ENCODE results near the gene KRTAP5-1. TPM values are rescaled to one million over a fixed set of nuclear protein-coding genes. Genes with fewer than 3 reads are reported as not detected.

KRTAP5-1 gene
- polyA plus RNA-seq, 3 donors, result not detected

DNA sequence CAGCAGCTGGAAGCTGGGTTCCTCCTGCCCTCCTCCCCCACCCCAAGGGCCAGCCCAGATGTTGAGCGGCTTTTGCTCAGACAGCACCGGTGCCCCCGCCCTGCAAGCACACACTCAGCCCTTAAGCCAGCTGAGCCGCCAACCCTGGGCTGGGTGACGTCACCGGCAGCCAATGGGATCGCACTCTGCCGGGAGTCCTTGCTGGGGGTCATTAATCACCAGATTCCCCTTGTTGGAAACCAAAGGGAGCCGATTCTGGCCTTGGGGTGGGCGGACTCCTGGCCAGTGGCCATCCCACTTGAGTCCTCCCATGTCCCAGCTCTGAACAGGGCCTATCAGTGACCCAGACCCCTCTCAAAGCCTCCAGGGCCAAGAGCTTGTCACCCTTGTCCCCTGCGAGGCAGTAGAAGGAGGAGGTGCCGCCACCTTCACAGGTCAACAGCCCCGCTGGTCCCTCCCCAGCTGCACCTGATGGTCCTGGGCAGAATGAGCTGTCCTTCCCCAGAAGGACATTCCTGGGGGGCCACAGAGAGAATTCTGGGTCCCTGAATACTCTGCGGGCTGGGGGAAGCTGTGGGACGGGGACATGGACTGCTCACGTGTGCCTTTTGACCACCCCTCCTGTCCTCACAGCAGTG is 20.4 kb downstream of the KRTAP5-1 start:
- H3K4me3 ChIP-seq (replicated peaks in 1 of 3; ENCODE audit: low read depth in 2 of 3, low read length in 3 of 3), result no peak overlapping the region
- H3K9ac ChIP-seq (ENCODE audit: insufficient read depth, low read length, poor library complexity, severe bottlenecking), result no peak overlapping the region
- H3K4me1 ChIP-seq (ENCODE audit: control insufficient read depth in 1 of 2, insufficient read depth in 2 of 2, low read length in 2 of 2), result no peaks in the 10 kb centered on the region
- TF ChIP-seq, protein P1, sequence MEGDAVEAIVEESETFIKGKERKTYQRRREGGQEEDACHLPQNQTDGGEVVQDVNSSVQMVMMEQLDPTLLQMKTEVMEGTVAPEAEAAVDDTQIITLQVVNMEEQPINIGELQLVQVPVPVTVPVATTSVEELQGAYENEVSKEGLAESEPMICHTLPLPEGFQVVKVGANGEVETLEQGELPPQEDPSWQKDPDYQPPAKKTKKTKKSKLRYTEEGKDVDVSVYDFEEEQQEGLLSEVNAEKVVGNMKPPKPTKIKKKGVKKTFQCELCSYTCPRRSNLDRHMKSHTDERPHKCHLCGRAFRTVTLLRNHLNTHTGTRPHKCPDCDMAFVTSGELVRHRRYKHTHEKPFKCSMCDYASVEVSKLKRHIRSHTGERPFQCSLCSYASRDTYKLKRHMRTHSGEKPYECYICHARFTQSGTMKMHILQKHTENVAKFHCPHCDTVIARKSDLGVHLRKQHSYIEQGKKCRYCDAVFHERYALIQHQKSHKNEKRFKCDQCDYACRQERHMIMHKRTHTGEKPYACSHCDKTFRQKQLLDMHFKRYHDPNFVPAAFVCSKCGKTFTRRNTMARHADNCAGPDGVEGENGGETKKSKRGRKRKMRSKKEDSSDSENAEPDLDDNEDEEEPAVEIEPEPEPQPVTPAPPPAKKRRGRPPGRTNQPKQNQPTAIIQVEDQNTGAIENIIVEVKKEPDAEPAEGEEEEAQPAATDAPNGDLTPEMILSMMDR (IDR thresholded peaks at IDR 0.05), result no peak
- no peak overlapping the region for H3K27ac ChIP-seq (ENCODE audit: low read depth in 1 of 2, low read length in 2 of 2)
- no peaks in the 10 kb centered on the region for H3K4me1 Mint-ChIP-seq
- no peak overlapping the region for H3K4me2 ChIP-seq (replicated peaks; ENCODE audit: extremely low read depth, low read length, poor library complexity, severe bottlenecking)
- no peak overlapping the region for H3K27ac Mint-ChIP-seq
- no peaks in the 10 kb centered on the region for H3K9me3 ChIP-seq (replicated peaks in 1 of 2; ENCODE audit: control insufficient read depth in 1 of 2, insufficient read depth in 1 of 2, low read length in 2 of 2)
- WGBS (ENCODE audit: insufficient coverage), result 40% methylated on average over 14 of the region's 16 CpGs
- intact Hi-C loops (cut with micrococcal nuclease), result no loop called here
- H4K20me1 ChIP-seq (ENCODE audit: insufficient read depth, low read length), result no peaks in the 10 kb centered on the region
- peak in 1 of 3 donors; percentile 46 for DNase-seq
- no peak overlapping the region for H3K4me3 Mint-ChIP-seq
- peaks cover 17 to 49% (median 25%) of the 10 kb centered on the region in 3 donors for H3K27me3 Mint-ChIP-seq (ENCODE audit: low read depth in 3 of 3)
- H3K36me3 Mint-ChIP-seq, result no peaks in the 10 kb centered on the region
- no peak overlapping the region for H2AFZ ChIP-seq (ENCODE audit: insufficient read depth, low read depth, low read length, poor library complexity, severe bottlenecking)
- peaks cover 0 to 17% of the 10 kb centered on the region in 2 donors for H3K27me3 ChIP-seq (ENCODE audit: control insufficient read depth in 2 of 2, insufficient read depth in 2 of 2, low read length in 2 of 2)
- no peaks in the 10 kb centered on the region for H3K79me2 ChIP-seq (ENCODE audit: insufficient read depth, low read length)
- peaks cover 0 to 4% (median 0%) of the 10 kb centered on the region in 7 donors for H3K9me3 Mint-ChIP-seq
- no peaks in the 10 kb centered on the region for H3K36me3 ChIP-seq (replicated peaks in 1 of 2; ENCODE audit: control insufficient read depth in 1 of 2, insufficient read depth in 2 of 2, low read length in 2 of 2)

DNA sequence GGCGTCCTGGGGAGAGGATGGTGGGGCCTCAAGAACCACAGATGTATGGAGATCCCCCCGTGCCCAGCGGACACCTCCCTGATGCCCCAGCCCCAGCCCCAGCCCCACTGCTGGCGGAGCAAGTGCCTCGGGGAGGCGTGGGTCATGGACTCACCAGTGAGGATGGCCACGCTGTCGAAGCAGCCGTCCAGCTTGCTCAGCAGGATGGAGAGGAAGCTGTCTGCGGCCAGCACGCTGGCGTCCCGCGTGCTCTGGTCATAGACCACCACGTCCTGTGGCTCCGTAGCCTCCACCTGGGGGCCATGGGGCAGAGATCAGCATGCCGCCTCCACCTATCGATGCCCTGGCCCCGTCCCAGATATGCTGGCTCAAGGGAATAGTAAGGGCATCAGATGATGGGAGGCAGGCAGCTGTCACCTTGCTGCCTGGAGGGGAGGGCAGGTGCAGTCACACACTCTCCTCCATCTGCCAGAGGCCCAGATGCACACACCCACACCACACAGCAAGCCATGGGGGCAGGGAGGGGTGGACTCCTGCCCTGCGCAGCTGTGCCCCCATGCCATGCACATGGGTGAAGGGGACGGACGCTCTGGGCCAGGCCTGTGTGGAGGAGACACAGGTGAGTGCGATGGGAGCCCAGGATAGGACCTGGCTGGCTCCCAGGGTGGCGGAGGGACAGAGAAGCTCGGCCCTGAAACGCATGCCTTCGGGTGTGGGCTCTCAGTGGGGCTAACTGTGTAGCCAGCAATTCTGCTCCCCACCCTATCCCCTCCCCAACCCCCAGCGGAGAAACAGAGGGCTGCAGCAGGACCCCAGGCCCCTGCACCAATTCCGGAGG is 21.2 kb downstream of the KRTAP5-1 start:
- Histone ChIP-seq H4K20me1 (ENCODE audit: insufficient read depth, low read length) (no peaks in the 10 kb centered on the region), H3K27ac (ENCODE audit: low read depth in 1 of 2, low read length in 2 of 2) (no peak overlapping the region), H3K9me3 (replicated peaks in 1 of 2; ENCODE audit: control insufficient read depth in 1 of 2, insufficient read depth in 1 of 2, low read length in 2 of 2) (no peaks in the 10 kb centered on the region), H3K36me3 (replicated peaks in 1 of 2; ENCODE audit: control insufficient read depth in 1 of 2, insufficient read depth in 2 of 2, low read length in 2 of 2) (no peaks in the 10 kb centered on the region), H2AFZ (ENCODE audit: insufficient read depth, low read depth, low read length, poor library complexity, severe bottlenecking) (no peak overlapping the region), H3K4me1 (ENCODE audit: control insufficient read depth in 1 of 2, insufficient read depth in 2 of 2, low read length in 2 of 2) (no peaks in the 10 kb centered on the region), H3K4me3 (replicated peaks in 1 of 3; ENCODE audit: low read depth in 2 of 3, low read length in 3 of 3) (no peak overlapping the region), H3K79me2 (ENCODE audit: insufficient read depth, low read length) (no peaks in the 10 kb centered on the region), H3K27me3 (ENCODE audit: control insufficient read depth in 2 of 2, insufficient read depth in 2 of 2, low read length in 2 of 2) (peaks cover 0 to 11% of the 10 kb centered on the region in 2 donors), H3K4me2 (replicated peaks; ENCODE audit: extremely low read depth, low read length, poor library complexity, severe bottlenecking) (no peak overlapping the region), H3K9ac (ENCODE audit: insufficient read depth, low read length, poor library complexity, severe bottlenecking) (no peak overlapping the region)
- no peak overlapping the region for H3K4me3 Mint-ChIP-seq
- peaks cover 12 to 49% (median 20%) of the 10 kb centered on the region in 3 donors for H3K27me3 Mint-ChIP-seq (ENCODE audit: low read depth in 3 of 3)
- TF ChIP-seq, protein P1 (IDR thresholded peaks at IDR 0.05), result no peak
- intact Hi-C loops (cut with micrococcal nuclease), result no loop called here
- WGBS (ENCODE audit: insufficient coverage), result 77% methylated on average over 19 of the region's 29 CpGs
- H3K27ac Mint-ChIP-seq, result no peak overlapping the region
- DNase-seq, result no peak
- no peaks in the 10 kb centered on the region for H3K4me1 Mint-ChIP-seq
- peaks cover 0 to under 1% (median 0%) of the 10 kb centered on the region in 7 donors for H3K9me3 Mint-ChIP-seq
- H3K36me3 Mint-ChIP-seq, result no peaks in the 10 kb centered on the region

All from CD14-positive monocyte (primary cell).